GM12872 (cell line): ENCODE measurements around the gene MBD3.

Experiments
- TF ChIP-seq, protein P1 (sequence below): IDR thresholded peaks from 3 replicates; pipeline ENCODE4 v1.5.1; 2011; ENCODE audit warnings: low read depth, mild to moderate bottlenecking, low read length, moderate library complexity; ENCODE audit not compliant: insufficient read depth

MBD3 gene

DNA sequence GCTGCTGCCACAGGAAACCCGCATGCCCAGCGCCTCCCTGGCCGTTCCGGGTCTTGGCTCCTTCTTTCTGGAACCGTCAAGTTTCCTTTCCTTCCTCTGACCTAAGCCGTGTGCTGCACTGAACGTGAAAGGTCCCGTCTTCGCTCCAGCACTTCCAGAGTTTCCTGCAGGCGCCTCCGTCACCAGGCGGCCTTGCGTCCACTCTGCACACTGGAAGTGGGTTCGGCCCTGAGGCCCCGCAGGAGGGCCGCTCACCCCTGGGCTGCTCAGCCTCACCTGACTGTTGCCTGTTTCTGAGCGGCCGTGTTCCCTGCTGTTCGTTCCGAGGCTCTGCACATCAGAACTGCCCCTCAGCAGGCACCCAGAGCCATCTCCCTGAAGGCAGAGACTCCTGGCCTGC, 12.3 kb downstream of the MBD3 start:
- TF ChIP-seq, protein P1, sequence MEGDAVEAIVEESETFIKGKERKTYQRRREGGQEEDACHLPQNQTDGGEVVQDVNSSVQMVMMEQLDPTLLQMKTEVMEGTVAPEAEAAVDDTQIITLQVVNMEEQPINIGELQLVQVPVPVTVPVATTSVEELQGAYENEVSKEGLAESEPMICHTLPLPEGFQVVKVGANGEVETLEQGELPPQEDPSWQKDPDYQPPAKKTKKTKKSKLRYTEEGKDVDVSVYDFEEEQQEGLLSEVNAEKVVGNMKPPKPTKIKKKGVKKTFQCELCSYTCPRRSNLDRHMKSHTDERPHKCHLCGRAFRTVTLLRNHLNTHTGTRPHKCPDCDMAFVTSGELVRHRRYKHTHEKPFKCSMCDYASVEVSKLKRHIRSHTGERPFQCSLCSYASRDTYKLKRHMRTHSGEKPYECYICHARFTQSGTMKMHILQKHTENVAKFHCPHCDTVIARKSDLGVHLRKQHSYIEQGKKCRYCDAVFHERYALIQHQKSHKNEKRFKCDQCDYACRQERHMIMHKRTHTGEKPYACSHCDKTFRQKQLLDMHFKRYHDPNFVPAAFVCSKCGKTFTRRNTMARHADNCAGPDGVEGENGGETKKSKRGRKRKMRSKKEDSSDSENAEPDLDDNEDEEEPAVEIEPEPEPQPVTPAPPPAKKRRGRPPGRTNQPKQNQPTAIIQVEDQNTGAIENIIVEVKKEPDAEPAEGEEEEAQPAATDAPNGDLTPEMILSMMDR: no peak

DNA sequence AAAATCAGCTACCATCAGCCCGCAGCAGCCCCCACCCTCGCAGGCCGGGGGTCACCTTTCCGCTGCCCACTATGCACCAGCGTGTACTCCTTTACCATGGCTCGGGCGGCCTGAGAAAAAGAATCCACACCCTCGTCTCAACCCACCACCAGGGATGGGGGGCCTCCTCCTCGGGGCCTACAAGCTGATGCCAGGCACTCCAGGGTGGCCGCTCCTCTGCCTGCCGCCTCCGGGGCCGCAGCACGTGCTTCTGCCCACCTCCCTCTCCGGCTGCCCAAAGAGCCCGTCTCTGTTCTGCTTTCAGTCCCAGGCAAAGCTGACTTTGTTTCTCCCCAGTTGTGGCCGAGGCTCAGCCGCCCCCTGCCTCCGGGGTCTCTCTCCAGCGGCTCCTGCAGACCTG, 13.4 kb downstream of the MBD3 start:
- TF ChIP-seq, protein P1: no peak

DNA sequence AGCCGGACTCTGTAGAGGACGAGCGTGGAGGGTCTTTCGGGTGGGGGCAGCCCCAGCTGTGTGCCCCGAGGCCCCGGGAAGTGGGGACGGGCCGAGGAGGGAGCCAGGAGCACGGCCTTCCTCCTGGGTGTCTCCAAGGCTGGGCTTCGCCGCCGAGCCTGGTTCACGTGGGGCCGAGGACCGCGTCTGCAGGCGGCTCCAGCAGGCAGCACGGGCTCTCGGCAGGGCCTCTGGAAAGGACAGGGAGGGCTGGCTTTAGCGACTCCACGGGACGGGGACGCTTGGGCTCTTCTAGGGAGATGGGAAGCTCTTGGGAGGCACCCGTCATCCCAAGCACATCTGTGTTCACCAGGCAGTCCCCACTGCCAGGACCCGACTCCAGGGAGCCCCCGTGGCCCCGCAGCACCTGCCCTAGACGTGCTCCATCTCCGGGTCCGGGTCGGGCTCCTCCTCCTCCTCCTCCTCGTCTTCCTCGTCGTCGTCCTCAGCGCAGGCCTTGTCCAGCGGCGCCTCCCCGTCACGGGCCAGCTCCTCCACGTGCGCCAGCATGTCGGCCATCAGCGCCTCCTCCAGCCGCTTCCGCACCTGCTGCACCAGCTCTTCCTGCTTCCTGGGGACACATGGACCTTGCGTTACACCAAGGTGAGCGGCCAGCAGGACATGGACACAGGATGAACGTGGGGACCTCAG, 14.6 kb downstream of the MBD3 start:
- TF ChIP-seq, protein P1: no peak

DNA sequence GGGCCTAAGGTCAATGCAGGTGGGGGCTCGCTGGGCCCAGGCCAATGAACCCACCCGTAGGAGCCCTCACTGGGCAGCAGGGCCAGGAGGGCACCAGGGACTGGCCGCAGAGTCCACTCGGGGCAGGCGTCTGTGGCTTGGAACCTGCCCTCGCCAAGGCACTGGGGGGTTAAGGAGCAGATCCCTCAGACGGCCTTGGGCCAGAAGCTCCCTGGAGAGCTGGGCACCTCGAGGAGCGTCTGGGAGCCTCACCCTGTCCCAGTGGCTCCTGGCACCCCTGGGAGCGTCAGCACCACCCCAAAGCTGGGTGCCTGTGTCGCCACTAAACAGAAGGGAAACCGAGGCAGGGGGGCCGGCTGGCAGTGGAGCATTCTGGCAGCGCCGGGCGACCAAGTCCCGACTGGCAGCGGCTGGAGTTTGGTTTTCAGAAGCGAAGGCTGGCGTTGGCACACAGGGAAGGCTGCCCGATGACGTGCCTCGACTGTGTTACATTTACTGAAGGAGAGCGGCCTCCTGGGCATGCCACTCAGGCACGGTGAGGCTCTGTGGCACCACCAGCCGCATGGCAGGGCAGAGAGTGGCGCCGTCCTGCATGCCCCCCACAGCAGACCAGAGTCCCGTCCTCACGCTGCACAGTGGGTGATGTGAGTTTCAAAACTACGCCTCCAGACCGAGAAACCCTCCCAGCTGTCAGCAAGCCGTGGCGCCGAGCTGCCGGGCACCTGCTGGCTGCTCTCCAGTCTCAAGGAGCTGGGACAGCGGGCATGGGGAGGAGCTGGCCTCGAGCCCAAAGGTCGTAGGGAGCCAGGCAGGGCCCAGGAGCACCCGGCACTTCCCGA, 15.4 kb downstream of the MBD3 start:
- TF ChIP-seq, protein P1: no peak

DNA sequence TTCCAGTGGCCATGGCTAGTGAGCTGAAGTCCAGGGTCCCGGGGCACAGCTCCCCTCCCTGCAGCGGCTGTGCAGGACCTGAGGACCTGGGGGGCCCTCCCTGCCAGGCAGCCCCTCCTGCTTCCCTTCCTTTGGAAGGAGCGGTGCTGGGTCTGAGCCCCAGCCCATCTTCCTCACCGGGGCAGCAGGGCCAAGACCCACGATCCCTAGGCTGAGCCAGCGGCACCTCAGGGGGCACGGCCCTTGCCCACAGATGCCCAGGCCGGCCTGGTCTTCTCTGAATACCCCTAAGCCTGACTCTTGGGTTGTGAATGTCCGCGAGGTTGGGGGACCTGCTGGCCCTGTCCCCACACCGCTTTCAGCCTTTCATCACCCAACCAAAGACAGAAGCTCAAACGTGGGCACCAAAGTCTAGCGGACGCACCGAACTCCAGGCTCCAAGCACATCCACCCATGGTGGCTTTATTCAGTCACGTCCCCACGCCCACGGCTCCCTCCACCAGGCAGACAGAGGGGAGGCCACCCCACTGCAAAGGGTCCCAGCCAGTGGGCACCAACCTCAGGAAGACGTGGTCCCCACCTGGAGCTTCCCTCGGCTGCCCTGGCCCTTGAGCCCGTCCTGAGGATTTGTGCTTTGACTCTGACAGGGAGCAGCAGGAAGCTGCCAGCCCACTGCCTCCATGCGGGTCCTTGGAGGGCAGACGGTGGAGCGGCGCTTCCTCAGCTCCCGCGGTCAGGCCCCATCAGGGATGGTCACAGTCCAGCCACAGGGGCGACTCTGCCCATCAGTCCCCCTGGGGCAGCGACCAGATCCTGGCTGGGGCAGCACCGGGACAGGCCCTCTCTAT, 16.2 kb downstream of the MBD3 start:
- TF ChIP-seq, protein P1: no peak

DNA sequence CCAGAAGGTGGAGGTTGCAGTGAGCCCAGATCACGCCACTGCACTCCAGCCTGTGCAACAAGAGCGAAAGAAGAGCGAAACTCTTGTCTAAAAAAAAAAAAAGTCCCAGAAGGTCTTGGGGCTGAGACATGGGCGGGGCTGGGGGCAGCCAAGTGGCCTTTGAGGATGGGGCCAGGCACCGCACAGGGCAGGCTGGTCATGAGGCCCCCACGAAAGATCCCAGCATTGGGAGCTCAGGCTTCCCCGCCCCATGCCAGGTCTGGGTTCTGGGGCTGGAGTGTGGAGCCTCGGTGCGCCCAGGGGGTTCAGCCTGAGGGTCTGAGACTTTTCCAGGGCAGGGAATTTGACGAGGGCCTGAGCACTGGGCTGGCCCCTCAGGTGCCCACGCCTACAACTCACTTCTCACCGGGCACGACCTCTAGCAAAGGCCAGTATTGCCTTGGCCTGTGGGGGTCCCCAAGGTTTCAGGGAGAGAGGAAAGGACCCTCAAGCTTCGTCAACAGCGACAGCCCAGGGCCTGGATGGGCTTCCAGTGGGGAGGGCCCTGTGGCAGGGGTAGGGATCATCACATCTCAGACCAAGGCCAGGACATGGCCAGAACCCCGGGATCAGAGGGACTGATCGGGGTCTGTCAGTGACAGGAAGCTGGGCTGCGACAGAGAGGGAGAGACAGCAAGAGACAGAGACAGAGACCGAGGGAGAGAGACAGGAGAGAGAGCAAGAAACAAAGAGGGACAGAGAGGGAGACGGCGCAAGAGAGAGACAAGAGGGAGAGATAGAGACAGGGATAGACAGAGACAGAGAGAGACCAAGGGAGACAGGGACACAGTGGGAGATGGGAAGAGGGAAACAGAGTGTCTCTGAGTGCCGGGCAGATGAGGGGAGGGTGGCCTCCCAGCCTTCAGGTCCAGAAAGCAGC, 17.1 kb downstream of the MBD3 start:
- TF ChIP-seq, protein P1: no peak
